ENCODE measurements around the gene RABAC1. TPM values are rescaled to one million over a fixed set of nuclear protein-coding genes. Genes with fewer than 3 reads are reported as not detected.

RABAC1 gene
- total RNA-seq, 1 experiment from 2014 or later, result 114 TPM

DNA sequence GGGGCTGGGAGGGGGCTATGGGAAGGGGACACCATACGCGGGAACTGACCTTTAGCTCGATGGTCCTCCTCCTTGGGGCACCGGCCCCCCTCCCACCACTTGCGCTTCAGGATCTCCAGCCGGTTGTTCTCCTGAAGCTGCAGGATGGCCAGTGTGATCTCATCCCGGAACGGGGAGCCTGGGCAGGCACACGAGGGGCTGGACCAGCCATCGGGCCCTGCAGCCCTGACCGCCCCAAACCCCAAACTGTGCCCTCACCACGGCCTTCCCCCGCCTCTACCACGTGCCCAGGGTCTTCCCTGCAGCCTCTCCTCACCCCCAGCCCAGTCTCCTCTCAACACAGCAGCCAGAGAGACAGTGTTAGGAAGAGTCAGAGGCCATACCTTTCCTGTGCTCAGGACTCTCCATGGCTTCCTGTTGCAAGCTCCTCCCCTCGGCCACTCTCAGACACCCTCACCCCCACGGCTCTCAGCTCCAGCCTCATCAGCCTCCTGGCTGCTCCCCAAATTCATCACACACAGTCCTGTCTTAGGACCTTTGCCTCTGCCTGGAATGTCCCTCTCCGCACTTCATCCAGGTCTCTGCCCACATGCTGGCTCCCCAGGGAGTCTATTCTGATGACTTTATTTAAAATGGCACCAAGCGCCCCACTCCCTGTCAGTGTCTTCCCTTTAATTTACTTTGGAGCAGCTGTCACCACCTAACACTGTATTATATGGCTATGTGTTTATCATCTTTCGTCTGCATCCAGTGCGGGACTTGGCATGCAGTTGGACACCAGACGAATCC, 44.6 kb upstream of the RABAC1 start:
- POLR2A ChIA-PET (ENCODE audit: low non-redundant PET), result no interaction called here
- H3K4me3 ChIP-seq (ENCODE audit: low read depth, low read length, poor library complexity, severe bottlenecking), result no peak overlapping the region
- CTCF ChIA-PET, result interaction anchor here (0.6 kb wide), 1 partner anchor 395 kb away, joined by 5 read pairs; no protein-coding TSS in a partner anchor
- intact Hi-C loops (cut with micrococcal nuclease; ENCODE audit: unreplicated experiment), result no loop called here
- H3K4me1 ChIP-seq (ENCODE audit: insufficient read depth, low read length, poor library complexity, severe bottlenecking), result no peaks in the 10 kb centered on the region
- BruUV-seq (replicated peaks), result no TSS peak
- DNase-seq (ENCODE audit: low spot score), result no peak
- H3K27me3 ChIP-seq (replicated peaks; ENCODE audit: insufficient read depth, low read depth, low read length, poor library complexity), result peaks cover 20% of the 10 kb centered on the region
- no peaks in the 10 kb centered on the region for H3K36me3 ChIP-seq (ENCODE audit: insufficient read depth, low read length, poor library complexity, severe bottlenecking)
- TF ChIP-seq, protein P1, sequence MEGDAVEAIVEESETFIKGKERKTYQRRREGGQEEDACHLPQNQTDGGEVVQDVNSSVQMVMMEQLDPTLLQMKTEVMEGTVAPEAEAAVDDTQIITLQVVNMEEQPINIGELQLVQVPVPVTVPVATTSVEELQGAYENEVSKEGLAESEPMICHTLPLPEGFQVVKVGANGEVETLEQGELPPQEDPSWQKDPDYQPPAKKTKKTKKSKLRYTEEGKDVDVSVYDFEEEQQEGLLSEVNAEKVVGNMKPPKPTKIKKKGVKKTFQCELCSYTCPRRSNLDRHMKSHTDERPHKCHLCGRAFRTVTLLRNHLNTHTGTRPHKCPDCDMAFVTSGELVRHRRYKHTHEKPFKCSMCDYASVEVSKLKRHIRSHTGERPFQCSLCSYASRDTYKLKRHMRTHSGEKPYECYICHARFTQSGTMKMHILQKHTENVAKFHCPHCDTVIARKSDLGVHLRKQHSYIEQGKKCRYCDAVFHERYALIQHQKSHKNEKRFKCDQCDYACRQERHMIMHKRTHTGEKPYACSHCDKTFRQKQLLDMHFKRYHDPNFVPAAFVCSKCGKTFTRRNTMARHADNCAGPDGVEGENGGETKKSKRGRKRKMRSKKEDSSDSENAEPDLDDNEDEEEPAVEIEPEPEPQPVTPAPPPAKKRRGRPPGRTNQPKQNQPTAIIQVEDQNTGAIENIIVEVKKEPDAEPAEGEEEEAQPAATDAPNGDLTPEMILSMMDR (conservative IDR thresholded peaks at IDR 0.05; ENCODE audit: low read depth, low read length), result no peak
- no peak for TF ChIP-seq EZH2 (IDR thresholded peaks at IDR 0.05; ENCODE audit: borderline replicate concordance, low read depth, low read length, poor library complexity, severe bottlenecking)
- H3K27ac ChIP-seq (ENCODE audit: low read depth, low read length, poor library complexity, severe bottlenecking), result no peak overlapping the region
- no peaks in the 10 kb centered on the region for H3K9me3 ChIP-seq (ENCODE audit: low read depth, low read length, poor library complexity, severe bottlenecking)

DNA sequence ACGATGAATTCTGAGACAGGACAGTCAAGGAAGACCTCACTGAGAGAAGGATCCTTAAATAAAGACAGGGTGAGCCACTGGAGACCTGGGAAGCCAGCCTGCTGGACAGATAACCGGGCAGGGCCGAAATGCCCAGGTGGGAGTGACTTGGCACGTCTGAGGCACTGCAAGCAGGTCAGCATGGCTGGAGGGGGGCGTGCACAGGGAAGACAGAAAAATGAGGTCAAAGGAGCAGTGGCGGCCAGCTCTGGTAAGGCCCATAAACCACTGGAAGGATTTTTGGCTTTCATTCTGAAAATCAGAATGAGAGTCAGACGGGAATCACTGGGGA, 40.7 kb upstream of the RABAC1 start:
- Histone ChIP-seq H3K4me3 (ENCODE audit: low read depth, low read length, poor library complexity, severe bottlenecking) (no peak overlapping the region), H3K36me3 (ENCODE audit: insufficient read depth, low read length, poor library complexity, severe bottlenecking) (no peaks in the 10 kb centered on the region), H3K27me3 (replicated peaks; ENCODE audit: insufficient read depth, low read depth, low read length, poor library complexity) (peaks cover 27% of the 10 kb centered on the region), H3K9me3 (ENCODE audit: low read depth, low read length, poor library complexity, severe bottlenecking) (no peaks in the 10 kb centered on the region), H3K4me1 (ENCODE audit: insufficient read depth, low read length, poor library complexity, severe bottlenecking) (peaks cover 8% of the 10 kb centered on the region), H3K27ac (ENCODE audit: low read depth, low read length, poor library complexity, severe bottlenecking) (no peak overlapping the region)
- DNase-seq (ENCODE audit: low spot score), result no peak
- TF ChIP-seq, protein P1 (conservative IDR thresholded peaks at IDR 0.05; ENCODE audit: low read depth, low read length), result no peak
- no peak for TF ChIP-seq EZH2 (IDR thresholded peaks at IDR 0.05; ENCODE audit: borderline replicate concordance, low read depth, low read length, poor library complexity, severe bottlenecking)
- CTCF ChIA-PET, result no interaction called here
- intact Hi-C loops (cut with micrococcal nuclease; ENCODE audit: unreplicated experiment), result loop anchor here (2.0 kb wide), 1 partner anchor 35 kb away; no protein-coding TSS in a partner anchor
- BruUV-seq (replicated peaks), result no TSS peak
- POLR2A ChIA-PET (ENCODE audit: low non-redundant PET), result interaction anchor here (0.6 kb wide), 1 partner anchor 20 kb away, joined by 3 read pairs; no protein-coding TSS in a partner anchor

DNA sequence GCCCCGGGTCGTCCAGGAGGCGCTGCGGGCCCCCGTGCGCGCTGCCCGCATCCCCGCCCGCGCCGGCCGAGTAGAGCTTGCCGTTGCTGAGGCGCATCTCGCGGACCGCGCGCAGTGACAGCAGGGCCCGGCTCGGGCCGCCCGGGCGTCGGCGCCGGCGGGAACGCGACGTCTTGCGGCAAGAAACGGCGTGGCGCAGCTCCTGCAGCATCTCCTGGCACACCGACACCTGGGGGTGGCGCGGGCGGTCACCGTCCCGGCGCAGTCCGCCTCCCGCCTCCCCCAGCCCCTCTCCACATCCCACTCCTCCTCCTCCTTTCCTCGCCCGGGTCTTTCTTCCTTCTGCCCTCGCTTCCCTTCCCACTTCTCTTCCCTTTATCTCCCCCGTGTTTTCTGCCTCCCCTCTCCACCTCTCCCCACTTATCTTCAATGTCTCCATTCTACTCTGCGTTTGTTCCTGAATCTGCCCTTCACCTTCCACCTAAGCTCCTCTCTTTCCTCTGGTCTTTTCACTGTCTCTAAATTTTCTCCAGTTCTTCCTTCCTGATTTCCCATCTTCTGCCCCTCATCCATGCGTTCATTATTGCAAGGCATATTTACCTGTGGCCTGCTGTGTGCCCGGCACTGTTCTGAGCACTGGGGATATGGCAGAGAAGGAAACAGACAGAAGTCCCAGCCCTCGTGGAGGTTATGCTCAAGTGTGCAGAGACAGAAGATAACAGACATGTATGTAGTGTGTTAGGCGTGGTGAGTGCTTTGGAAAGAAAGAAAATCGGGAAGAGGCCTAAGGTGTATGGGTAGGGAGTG, 40.2 kb upstream of the RABAC1 start:
- no peak for TF ChIP-seq EZH2 (IDR thresholded peaks at IDR 0.05; ENCODE audit: borderline replicate concordance, low read depth, low read length, poor library complexity, severe bottlenecking)
- TF ChIP-seq, protein P1 (conservative IDR thresholded peaks at IDR 0.05; ENCODE audit: low read depth, low read length), result no peak
- ChIA-PET CTCF (interaction anchor here (0.6 kb wide), 2 partner anchors 83 to 98 kb away, joined by 3 to 5 read pairs; no protein-coding TSS in a partner anchor), POLR2A (ENCODE audit: low non-redundant PET) (interaction anchor here (0.6 kb wide), 1 partner anchor 46 kb away, joined by 3 read pairs; no protein-coding TSS in a partner anchor)
- Histone ChIP-seq H3K4me3 (ENCODE audit: low read depth, low read length, poor library complexity, severe bottlenecking) (no peak overlapping the region), H3K36me3 (ENCODE audit: insufficient read depth, low read length, poor library complexity, severe bottlenecking) (no peaks in the 10 kb centered on the region), H3K4me1 (ENCODE audit: insufficient read depth, low read length, poor library complexity, severe bottlenecking) (peaks cover 9% of the 10 kb centered on the region), H3K27me3 (replicated peaks; ENCODE audit: insufficient read depth, low read depth, low read length, poor library complexity) (peaks cover 27% of the 10 kb centered on the region), H3K9me3 (ENCODE audit: low read depth, low read length, poor library complexity, severe bottlenecking) (no peaks in the 10 kb centered on the region), H3K27ac (ENCODE audit: low read depth, low read length, poor library complexity, severe bottlenecking) (no peak overlapping the region)
- DNase-seq (ENCODE audit: low spot score), result peak; percentile 29
- no TSS peak for BruUV-seq (replicated peaks)
- intact Hi-C loops (cut with micrococcal nuclease; ENCODE audit: unreplicated experiment), result loop anchor here (2.0 kb wide), 1 partner anchor 36 kb away; no protein-coding TSS in a partner anchor
